ENCODE measurements around the gene SLX4IP. TPM values are rescaled to one million over a fixed set of nuclear protein-coding genes. Genes with fewer than 3 reads are reported as not detected.

The SLX4IP gene
- polyA plus RNA-seq, 1 donor, result 4.3 TPM

GRCh38 chr20:10633718-10634117 is 198.6 kb downstream of the SLX4IP start:
- no peak for DNase-seq (ENCODE audit: low read depth)

GRCh38 chr20:10634211-10634610 is 199.1 kb downstream of the SLX4IP start:
- DNase-seq (ENCODE audit: low read depth), result no peak

- no peak for DNase-seq (ENCODE audit: low read depth)
Measured at GRCh38 chr20:10634683-10635411, 199.7 kb downstream of the SLX4IP start.

- DNase-seq (ENCODE audit: low read depth), result no peak
Measured at GRCh38 chr20:10635476-10636208, 200.5 kb downstream of the SLX4IP start.

GRCh38 chr20:10636326-10636818 is 201.3 kb downstream of the SLX4IP start:
- no peak for DNase-seq (ENCODE audit: low read depth)

GRCh38 chr20:10637031-10637559 is 202.0 kb downstream of the SLX4IP start:
- no peak for DNase-seq (ENCODE audit: low read depth)

- no peak for DNase-seq (ENCODE audit: low read depth)
Measured at GRCh38 chr20:10637563-10637962, 202.5 kb downstream of the SLX4IP start.

GRCh38 chr20:10639077-10639736 is 204.1 kb downstream of the SLX4IP start:
- no peak for DNase-seq (ENCODE audit: low read depth)

GRCh38 chr20:10639737-10640556 is 204.8 kb downstream of the SLX4IP start:
- no peak for DNase-seq (ENCODE audit: low read depth)

GRCh38 chr20:10640897-10641296 is 205.8 kb downstream of the SLX4IP start:
- no peak for DNase-seq (ENCODE audit: low read depth)

- no peak for DNase-seq (ENCODE audit: low read depth)
Measured at GRCh38 chr20:10641467-10641866, 206.4 kb downstream of the SLX4IP start.

GRCh38 chr20:10641893-10642292 is 206.8 kb downstream of the SLX4IP start:
- DNase-seq (ENCODE audit: low read depth), result no peak

GRCh38 chr20:10642856-10643559 is 207.9 kb downstream of the SLX4IP start:
- DNase-seq (ENCODE audit: low read depth), result no peak

- no peak for DNase-seq (ENCODE audit: low read depth)
Measured at GRCh38 chr20:10643560-10643873, 208.4 kb downstream of the SLX4IP start.

GRCh38 chr20:10644458-10645204 is 209.5 kb downstream of the SLX4IP start:
- no peak for DNase-seq (ENCODE audit: low read depth)

- DNase-seq (ENCODE audit: low read depth), result no peak
Measured at GRCh38 chr20:10645205-10645570, 210.1 kb downstream of the SLX4IP start.

- no peak for DNase-seq (ENCODE audit: low read depth)
Measured at GRCh38 chr20:10646006-10646405, 210.9 kb downstream of the SLX4IP start.

GRCh38 chr20:10646886-10647420 is 211.8 kb downstream of the SLX4IP start:
- no peak for DNase-seq (ENCODE audit: low read depth)

- no peak for DNase-seq (ENCODE audit: low read depth)
Measured at GRCh38 chr20:10647471-10647870, 212.4 kb downstream of the SLX4IP start.

GRCh38 chr20:10647909-10648308 is 212.8 kb downstream of the SLX4IP start:
- DNase-seq (ENCODE audit: low read depth), result no peak
